SK-N-SH treated with all-trans-retinoic acid at 6 μM for 48 hours (cell line): ENCODE measurements around the gene TCEAL1.

Experiments used
- ARNTL ChIP-seq: fragments of 450-650 bp; formaldehyde crosslinking; IDR thresholded peaks from 2 replicates; pipeline ENCODE4 v1.5.0; 2020; ENCODE audit warnings: low read depth, mild to moderate bottlenecking, moderate library complexity, borderline replicate concordance
- BACH2 ChIP-seq: fragments of 250-450 bp; sonication (Bioruptor Pico); IDR thresholded peaks from 2 replicates; pipeline ENCODE4 v1.9.0; 2021; ENCODE audit warnings: mild to moderate bottlenecking, borderline replicate concordance
- GLIS3 ChIP-seq: fragments of 250-450 bp; sonication (Bioruptor Pico); IDR thresholded peaks from 2 replicates; pipeline ENCODE4 v1.5.0; 2020; ENCODE audit warnings: mild to moderate bottlenecking, moderate library complexity
- PPARA ChIP-seq: fragments of 250-450 bp; sonication (Bioruptor Pico); IDR thresholded peaks from 2 replicates; pipeline ENCODE4 v1.5.0; 2020; ENCODE audit warnings: mild to moderate bottlenecking, borderline replicate concordance
- RARB ChIP-seq: fragments of 250-450 bp; sonication (Bioruptor Pico); IDR thresholded peaks from 2 replicates; pipeline ENCODE4 v1.8.0; 2021; ENCODE audit warnings: mild to moderate bottlenecking, moderate library complexity
- TCF4 ChIP-seq: fragments of 250-450 bp; sonication (Bioruptor Pico); IDR thresholded peaks from 2 replicates; pipeline ENCODE4 v1.8.0; 2021; ENCODE audit warnings: mild to moderate bottlenecking, moderate library complexity, borderline replicate concordance
- ZFP30 ChIP-seq: fragments of 450-650 bp; formaldehyde crosslinking; IDR thresholded peaks from 2 replicates; pipeline ENCODE4 v1.5.0; 2022; ENCODE audit warnings: mild to moderate bottlenecking, moderate library complexity
- ZNF565 ChIP-seq: fragments of 450-650 bp; formaldehyde crosslinking; conservative IDR thresholded peaks from 2 replicates; pipeline ENCODE4 v1.5.0; 2020; ENCODE audit warnings: low read depth, mild to moderate bottlenecking, moderate library complexity
- ZNF70 ChIP-seq: fragments of 450-650 bp; formaldehyde crosslinking; IDR thresholded peaks from 2 replicates; pipeline ENCODE4 v1.5.0; 2020; ENCODE audit warnings: mild to moderate bottlenecking, moderate library complexity
- ZNF8 ChIP-seq: fragments of 450-650 bp; formaldehyde crosslinking; IDR thresholded peaks from 2 replicates; pipeline ENCODE4 v1.5.0; 2020; ENCODE audit warnings: mild to moderate bottlenecking, moderate library complexity
- TF ChIP-seq, protein P1 (sequence below): fragments of 250-450 bp; sonication (Bioruptor Pico); IDR thresholded peaks from 2 replicates; pipeline ENCODE4 v1.8.0; 2020; ENCODE audit warnings: mild to moderate bottlenecking, moderate library complexity, borderline replicate concordance

DNA sequence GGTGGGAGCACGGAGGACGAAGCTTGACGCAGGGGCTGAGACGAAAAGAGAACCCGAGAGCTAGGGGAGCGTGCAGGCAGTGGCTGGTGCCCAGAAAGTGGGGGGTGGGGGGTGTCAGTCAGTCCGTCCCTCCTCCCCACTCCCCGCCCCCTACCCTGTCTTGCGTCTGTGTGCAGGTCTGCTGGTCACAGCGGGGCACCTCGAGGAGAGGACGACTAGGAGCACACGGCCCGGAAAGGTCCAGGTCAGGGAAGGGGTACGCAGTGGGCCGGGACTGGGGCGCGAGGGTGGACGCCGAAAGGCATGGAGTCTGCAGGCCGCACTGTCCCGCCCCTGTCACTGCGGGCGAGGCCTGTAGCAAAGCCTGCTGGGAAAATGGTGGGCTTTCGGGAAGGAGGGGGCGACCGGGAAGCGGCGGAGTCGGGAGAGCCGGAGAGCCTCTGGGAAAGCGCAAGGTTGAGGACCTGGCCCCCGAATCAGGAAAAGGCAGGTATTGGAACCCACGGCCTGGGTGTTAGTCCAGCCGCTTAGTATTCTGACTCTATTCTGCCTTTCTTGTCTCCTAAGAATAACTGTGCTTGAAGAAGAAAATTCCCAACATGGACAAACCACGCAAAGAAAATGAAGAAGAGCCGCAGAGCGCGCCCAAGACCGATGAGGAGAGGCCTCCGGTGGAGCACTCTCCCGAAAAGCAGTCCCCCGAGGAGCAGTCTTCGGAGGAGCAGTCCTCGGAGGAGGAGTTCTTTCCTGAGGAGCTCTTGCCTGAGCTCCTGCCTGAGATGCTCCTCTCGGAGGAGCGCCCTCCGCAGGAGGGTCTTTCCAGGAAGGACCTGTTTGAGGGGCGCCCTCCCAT lies 769 bp downstream of the TCEAL1 start:
- TF ChIP-seq, protein P1, sequence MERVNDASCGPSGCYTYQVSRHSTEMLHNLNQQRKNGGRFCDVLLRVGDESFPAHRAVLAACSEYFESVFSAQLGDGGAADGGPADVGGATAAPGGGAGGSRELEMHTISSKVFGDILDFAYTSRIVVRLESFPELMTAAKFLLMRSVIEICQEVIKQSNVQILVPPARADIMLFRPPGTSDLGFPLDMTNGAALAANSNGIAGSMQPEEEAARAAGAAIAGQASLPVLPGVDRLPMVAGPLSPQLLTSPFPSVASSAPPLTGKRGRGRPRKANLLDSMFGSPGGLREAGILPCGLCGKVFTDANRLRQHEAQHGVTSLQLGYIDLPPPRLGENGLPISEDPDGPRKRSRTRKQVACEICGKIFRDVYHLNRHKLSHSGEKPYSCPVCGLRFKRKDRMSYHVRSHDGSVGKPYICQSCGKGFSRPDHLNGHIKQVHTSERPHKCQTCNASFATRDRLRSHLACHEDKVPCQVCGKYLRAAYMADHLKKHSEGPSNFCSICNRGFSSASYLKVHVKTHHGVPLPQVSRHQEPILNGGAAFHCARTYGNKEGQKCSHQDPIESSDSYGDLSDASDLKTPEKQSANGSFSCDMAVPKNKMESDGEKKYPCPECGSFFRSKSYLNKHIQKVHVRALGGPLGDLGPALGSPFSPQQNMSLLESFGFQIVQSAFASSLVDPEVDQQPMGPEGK (CRISPR knock-in tag): no peak
- no peak for TF ChIP-seq ARNTL
- TF ChIP-seq TCF4 (CRISPR knock-in tag): no peak
- TF ChIP-seq RARB (CRISPR knock-in tag): no peak
- TF ChIP-seq BACH2: no peak
- TF ChIP-seq ZFP30 (CRISPR knock-in tag): no peak
- TF ChIP-seq ZNF70 (CRISPR knock-in tag): no peak
- TF ChIP-seq PPARA (CRISPR knock-in tag): no peak
- no peak for TF ChIP-seq GLIS3 (CRISPR knock-in tag)
- TF ChIP-seq ZNF8: no peak
- no peak for TF ChIP-seq ZNF565 (CRISPR knock-in tag)
